BJ (cell line): ENCODE data around the gene EIF3L. TPM values are rescaled to one million over a fixed set of nuclear protein-coding genes. Genes with fewer than 3 reads are reported as not detected.
A peak's percentile ranks its signal among the peaks of the same experiment; 100 is the strongest.

Experiments
- CTCF ChIA-PET: fragments of 350-600 bp; formaldehyde crosslinking; extraction: SDS; loops from one replicate; lab custom pipeline; 2021; ENCODE audit warnings: antibody characterized with exemption, inconsistent platforms; lab: Yijun Ruan, JAX
- POLR2A ChIA-PET: fragments of 300-600 bp; sonication (Branson Sonifier 250); formaldehyde crosslinking; extraction: SDS; loops from one replicate; lab custom pipeline; 2021; ENCODE audit warnings: antibody characterized with exemption; lab: Charles Lee
- DNase-seq: peaks from one replicate; pipeline ENCODE4 v3.0.0-alpha.2; 2011; ENCODE audit warnings: low read depth
- H3K27me3 ChIP-seq: 2 replicates; pipeline ENCODE4 v1.6.0; 2011; ENCODE audit warnings: low read length; ENCODE audit not compliant: control insufficient read depth, insufficient read depth
- H3K36me3 ChIP-seq: 2 replicates; pipeline ENCODE4 v1.5.1; 2011; ENCODE audit warnings: low read length; ENCODE audit not compliant: control insufficient read depth, insufficient read depth
- H3K4me3 ChIP-seq: 2 replicates; pipeline ENCODE4 v1.5.1; 2011; ENCODE audit warnings: low read depth, mild to moderate bottlenecking, control low read depth, low read length
- CTCF ChIP-seq: IDR thresholded peaks from 2 replicates; pipeline ENCODE4 v1.5.1; 2011; ENCODE audit warnings: low read depth, mild to moderate bottlenecking, control low read depth, inconsistent platforms, low read length, moderate library complexity; ENCODE audit not compliant: insufficient read depth
- polyA plus RNA-seq: library from polyadenylated mRNA; depleted of rRNA; stranded (reverse); fragments of >200 nt; gene quantifications from 2 replicates; pipeline ENCODE4 v1.2.3, GENCODE V29; 2011

EIF3L gene
- polyA plus RNA-seq, 1 experiment: 705 TPM

GRCh38 chr22:37909766-37910165 is 60.5 kb downstream of the EIF3L start:
- POLR2A ChIA-PET: interaction anchor here (0.7 kb wide), 1 partner anchor 78 kb away, joined by 4 read pairs; no protein-coding TSS in a partner anchor
- Histone ChIP-seq H3K36me3 (peaks cover 12% of the 10 kb centered on the region), H3K4me3 (no peak overlapping the region), H3K27me3 (no peaks in the 10 kb centered on the region)
- DNase-seq: peak; percentile 9
- CTCF ChIA-PET: interaction anchor here (0.8 to 2.8 kb wide), 7 partner anchors 8 to 92 kb away, joined by 3 to 9 read pairs (median 3); no protein-coding TSS in a partner anchor
- TF ChIP-seq CTCF: no peak

GRCh38 chr22:37910890-37911672 is 61.9 kb downstream of the EIF3L start:
- H3K36me3 ChIP-seq: peaks cover 14% of the 10 kb centered on the region
- ChIA-PET POLR2A (no interaction called here), CTCF (interaction anchor here (1.2 to 2.8 kb wide), 4 partner anchors 23 to 93 kb away, joined by 3 to 9 read pairs (median 7); no protein-coding TSS in a partner anchor)
- no peak for TF ChIP-seq CTCF
- no peak overlapping the region for H3K4me3 ChIP-seq
- no peak for DNase-seq
- no peaks in the 10 kb centered on the region for H3K27me3 ChIP-seq

- H3K36me3 ChIP-seq: peaks cover 18% of the 10 kb centered on the region
- no peak for DNase-seq
- no peaks in the 10 kb centered on the region for H3K27me3 ChIP-seq
- H3K4me3 ChIP-seq: no peak overlapping the region
- TF ChIP-seq CTCF: no peak
- CTCF ChIA-PET: interaction anchor here (2.8 kb wide), 1 partner anchor 94 kb away, joined by 9 read pairs; no protein-coding TSS in a partner anchor
- POLR2A ChIA-PET: no interaction called here
These were observed 62.5 kb downstream of the EIF3L start for GRCh38 chr22:37911697-37912096.

- Histone ChIP-seq H3K36me3 (peaks cover 22% of the 10 kb centered on the region), H3K27me3 (no peaks in the 10 kb centered on the region), H3K4me3 (no peak overlapping the region)
- ChIA-PET CTCF (no interaction called here), POLR2A (no interaction called here)
- no peak for DNase-seq
- TF ChIP-seq CTCF: no peak
These were observed 63.0 kb downstream of the EIF3L start for GRCh38 chr22:37912171-37912570.

GRCh38 chr22:37913233-37913721 is 64.1 kb downstream of the EIF3L start:
- CTCF ChIA-PET: no interaction called here
- H3K36me3 ChIP-seq: peaks cover 31% of the 10 kb centered on the region
- no peaks in the 10 kb centered on the region for H3K27me3 ChIP-seq
- DNase-seq: no peak
- POLR2A ChIA-PET: no interaction called here
- TF ChIP-seq CTCF: no peak
- no peak overlapping the region for H3K4me3 ChIP-seq
